ENCODE measurements around the gene NCBP3.

Gene NCBP3, protein sequence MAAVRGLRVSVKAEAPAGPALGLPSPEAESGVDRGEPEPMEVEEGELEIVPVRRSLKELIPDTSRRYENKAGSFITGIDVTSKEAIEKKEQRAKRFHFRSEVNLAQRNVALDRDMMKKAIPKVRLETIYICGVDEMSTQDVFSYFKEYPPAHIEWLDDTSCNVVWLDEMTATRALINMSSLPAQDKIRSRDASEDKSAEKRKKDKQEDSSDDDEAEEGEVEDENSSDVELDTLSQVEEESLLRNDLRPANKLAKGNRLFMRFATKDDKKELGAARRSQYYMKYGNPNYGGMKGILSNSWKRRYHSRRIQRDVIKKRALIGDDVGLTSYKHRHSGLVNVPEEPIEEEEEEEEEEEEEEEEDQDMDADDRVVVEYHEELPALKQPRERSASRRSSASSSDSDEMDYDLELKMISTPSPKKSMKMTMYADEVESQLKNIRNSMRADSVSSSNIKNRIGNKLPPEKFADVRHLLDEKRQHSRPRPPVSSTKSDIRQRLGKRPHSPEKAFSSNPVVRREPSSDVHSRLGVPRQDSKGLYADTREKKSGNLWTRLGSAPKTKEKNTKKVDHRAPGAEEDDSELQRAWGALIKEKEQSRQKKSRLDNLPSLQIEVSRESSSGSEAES
- 91.5 to 107 reads per million in 2 experiments for total RNA-seq

DNA sequence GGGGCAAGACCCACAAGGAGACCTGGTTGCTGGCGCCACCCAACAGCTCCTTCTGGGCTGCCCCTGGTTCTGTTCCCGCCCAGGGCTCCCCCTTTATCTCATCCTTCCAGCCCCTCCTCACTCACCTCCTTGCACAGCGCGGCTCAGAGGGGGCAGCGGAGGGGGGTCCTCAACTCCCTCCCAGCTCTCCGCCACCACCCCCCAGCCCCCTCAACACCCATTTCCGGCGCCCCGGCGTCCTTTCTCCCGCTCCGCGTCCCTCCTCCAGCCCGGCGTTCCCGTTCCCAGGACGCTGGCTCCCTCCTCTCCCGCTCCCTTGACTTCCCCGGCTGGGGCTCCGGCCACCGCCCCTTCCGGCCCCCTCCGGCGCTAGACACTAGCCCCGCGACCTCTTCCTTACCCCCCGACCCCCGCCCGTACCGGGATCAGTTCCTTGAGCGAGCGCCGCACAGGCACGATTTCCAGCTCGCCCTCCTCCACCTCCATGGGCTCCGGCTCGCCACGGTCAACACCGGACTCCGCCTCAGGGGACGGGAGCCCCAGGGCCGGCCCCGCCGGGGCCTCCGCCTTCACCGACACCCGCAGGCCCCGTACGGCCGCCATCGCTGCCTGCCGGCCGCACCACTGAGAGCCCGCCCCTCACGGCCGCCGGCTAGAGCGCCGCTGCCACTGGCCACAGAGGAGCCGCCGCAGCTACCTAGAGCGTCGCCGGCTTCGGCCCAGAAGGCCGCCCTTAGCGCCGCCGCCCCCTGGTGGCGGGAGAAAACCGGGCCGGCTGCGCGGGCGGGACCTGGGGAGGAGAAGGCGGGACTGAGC, at the start of gene NCBP3:
NCBP3 (minus strand) TSS at position 626 of the 816 bp plus-strand sequence; CDS start at position 603, 23 bp downstream.
- DNase-seq (ENCODE audit: low read depth), result peak; percentile 86

DNA sequence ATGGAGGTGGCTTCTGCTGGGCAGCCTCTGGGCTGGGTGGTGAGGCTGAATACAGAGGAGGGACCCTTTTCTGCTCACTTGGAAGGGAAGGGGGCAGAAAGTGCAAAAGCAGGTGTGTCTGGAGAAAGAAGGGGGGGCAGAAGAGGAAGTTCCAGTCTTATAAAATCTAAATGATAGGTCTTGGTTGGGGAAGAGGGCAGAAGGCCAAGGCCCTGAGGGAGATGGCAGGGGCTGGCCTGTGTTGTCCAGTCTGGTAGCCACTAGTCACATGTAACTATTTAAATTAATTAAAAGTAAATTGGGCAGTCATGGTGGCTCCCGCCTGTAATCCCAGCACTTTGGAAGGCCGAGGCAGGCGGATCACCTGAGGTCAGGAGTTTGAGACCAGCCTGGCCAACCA, 49.3 kb upstream of the NCBP3 start:
- DNase-seq (ENCODE audit: low read depth), result no peak

DNA sequence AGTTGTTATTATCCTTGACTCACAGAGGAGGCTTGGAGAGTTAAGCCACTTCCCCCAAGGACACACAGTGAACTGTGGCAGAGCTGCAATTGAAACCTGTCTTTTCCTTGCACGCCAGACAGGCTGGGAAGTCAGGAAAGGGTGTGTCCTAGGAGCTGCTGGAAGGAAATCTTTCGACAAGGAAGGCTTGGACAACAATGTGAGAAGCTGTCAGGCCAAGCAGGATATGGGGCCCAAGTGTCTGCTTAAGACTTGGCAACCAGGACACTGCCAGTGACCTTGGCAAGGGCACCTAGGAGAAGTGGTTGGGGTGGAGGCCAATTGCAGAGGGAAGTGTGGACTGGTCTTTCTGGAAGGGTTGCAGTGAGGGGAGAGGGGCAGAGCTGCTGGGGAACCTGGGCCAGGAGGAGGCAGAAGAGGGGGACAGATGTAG, 48.9 kb upstream of the NCBP3 start:
- DNase-seq (ENCODE audit: low read depth), result no peak

DNA sequence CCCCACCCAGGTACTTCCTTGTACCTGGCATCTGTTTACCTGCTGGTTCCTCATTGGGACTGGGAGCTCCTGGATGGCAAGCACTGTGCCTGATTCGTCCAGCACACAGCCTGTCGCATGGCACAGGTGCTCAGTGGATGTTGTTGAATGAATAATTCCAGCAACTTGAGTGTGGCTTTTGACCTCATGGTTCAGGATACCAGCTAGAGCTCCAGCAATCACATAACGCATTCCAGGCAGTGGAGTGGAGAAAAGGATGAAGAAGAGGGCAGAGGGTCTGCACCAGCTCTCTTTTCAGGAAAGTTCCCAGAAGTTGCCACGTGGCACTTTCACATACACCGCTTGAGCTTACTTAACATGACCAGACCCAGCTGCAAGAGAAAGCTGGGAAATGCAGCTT, 48.1 kb upstream of the NCBP3 start:
- no peak for DNase-seq (ENCODE audit: low read depth)

DNA sequence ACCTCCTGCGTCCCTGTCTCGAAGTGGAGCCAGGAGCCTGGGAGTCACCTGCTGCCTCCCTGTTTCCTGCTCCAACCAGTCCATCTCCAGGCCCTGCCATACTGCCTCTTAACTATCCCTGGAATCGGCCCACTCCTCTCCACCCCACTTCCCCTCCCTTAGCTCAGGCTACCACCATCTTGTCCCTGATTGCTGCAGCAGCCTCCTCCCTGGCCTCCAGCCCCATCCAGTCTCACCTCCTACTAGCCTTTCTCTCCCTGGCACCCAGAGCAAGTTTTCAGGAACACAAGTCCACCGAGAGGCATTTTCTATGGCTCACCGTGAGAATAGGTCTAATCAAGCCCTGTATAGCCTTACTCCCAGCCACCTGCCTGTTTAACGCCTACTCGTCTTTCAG, 47.7 kb upstream of the NCBP3 start:
- DNase-seq (ENCODE audit: low read depth), result no peak

DNA sequence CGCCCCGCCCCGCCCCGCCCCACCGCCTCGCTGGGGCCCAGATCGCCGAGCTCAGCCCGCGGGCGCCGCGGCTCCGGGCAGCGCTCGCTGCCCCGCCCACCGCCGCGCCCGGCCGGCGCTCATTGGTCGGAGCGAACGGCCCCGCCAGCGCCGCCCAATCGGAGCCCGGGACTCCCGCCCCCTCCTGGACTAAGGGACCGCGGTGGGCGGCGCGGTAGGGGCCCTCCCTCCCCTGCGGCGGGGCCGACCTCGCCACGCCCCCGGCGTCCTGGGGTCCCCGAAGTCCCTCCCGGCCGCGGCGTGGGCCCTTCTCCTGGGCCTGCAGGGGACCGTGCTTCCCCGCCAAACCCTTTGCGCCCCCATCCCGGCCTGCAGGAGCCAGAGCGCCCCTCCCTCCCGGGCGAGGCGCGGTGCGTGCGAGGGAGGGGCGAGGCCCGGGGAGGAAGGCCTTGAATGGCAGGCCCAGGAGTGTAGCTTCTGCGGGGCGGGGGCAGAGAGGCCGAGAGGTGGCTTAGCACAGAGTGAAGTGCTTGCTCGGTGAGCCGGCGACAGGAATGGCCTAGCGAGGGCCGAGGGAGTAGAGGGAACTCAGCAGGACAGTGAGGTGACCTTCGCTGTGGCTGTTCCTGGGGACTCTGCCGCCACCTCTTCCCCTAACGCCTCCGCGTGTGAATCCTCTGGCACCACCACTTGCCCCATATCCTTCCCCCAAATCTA, 47.1 kb upstream of the NCBP3 start, which contains the start of gene CAMKK1:
CAMKK1 (minus strand) TSS at position 51 of the 717 bp plus-strand sequence. CDS start 7,366 bp downstream, outside the sequence.
- DNase-seq (ENCODE audit: low read depth), result peak; percentile 78

DNA sequence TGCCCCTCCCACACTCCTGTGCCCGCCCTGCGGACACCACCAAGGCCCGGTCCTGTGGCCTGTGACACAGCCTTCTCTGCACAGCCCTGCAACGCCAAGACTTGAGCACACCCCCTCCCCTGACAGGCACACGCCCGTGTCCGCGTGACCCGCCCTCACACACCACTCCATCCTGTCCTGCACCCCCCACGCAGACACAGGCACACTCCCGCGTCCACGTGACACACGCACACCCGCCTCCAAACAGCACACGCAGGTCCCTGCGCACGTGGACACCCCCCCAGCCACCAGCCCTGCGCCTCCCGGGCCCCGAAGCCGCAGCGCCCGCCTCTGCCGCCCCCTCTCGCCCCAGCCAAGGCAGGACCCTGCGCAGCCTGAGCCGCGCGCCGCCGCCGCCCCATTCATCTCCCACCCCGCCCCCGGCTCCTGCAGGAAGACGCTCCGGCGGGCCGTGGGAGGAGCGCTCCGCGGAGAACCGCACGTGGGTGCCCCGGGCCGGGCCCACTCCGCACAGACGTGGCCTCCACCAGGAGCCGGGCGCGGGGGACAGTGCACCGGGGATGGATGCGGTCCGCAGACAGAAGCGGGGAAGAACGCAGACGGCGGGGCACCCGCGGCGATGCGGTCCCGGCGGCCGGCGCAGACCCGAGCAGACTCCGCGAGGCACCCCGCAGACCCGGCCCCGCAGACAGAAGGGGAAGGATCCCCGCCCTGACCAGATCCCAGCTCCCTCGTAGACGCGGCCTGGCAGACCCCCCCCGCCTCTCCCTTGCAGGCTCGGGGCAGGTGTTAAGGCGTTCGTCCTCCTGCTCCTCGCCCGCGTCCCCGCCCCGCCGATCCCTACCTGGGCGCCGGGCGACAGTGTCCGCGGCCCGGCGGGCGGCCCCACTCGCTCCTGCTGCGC, 46.3 kb upstream of the NCBP3 start:
- DNase-seq (ENCODE audit: low read depth), result peak; percentile 73

DNA sequence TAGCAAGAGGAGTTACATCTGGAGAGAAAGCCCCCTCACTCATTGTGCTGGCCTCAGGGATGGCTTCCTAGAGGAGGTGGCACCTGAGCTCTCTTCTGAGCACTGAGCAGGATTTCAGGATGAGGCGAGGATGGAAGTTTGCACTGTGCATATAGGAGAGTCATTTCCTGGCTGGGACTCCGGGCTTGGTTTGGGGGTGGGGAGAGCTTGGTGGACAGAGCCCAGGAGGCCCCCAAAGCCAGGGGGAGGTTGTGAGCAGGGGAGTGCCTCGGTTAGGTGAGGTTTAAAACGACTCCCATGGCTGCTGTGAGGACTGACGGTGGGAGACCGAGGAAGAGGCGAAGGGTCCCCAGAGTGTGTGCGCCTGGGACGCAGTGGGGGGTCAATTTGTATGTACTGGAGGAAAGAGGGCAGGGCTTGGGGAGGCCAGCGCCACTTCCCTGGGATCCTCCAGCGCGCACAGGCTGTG, 45.6 kb upstream of the NCBP3 start:
- no peak for DNase-seq (ENCODE audit: low read depth)

DNA sequence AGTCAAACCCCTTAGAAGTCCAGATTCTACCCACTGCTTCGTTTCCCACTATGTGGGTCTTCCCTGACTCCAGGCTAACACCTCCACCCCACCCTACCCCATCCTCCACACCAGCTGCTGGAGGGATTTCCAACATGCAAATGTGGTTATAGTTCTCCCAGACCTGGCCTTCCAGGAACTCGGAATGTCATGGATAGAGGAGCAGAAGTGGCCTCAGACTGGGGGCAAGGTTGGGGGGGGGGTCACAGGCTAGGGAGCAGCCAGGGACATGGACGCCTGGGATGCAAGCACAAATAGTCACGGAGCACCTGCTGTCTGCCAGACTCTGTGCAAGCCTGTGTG, 44.8 kb upstream of the NCBP3 start:
- no peak for DNase-seq (ENCODE audit: low read depth)

DNA sequence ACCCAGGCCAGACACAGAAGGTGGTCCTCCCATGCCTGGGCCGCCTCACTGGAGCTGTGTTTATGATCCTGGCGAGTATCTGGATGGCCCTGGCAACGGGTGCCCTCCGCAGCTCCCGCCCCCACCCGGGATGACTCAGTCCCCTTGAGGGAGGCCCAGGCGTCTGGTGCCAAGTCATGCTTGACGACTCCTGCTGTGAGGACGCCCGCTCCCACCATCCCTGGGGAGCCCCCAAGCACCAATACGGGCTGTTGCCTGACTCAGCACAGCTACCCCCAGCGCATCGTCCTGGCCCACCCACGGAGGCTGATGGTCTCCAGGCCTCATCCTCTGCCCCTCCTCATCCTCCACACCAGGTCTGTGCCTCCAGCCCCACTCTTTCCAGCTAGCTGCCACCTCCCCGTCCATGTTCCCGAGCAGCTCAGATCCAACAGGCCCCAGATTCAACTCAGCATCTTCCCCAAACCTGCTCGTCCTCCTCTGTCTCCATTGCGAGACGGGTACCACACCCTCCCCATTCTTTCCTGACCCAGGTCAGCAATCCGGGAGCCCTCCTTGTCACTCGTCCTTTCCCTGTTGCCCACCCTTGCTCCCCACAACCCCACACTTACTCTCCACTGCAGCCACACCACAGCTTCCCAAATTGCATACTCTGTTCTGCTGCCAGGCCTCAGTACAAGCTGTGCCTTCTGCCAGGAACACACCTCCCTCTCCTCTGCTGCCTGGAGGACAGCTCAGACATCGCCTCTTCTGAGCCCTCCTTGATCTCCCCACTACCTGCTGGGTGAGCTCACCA, 44.2 kb upstream of the NCBP3 start:
- DNase-seq (ENCODE audit: low read depth), result no peak

DNA sequence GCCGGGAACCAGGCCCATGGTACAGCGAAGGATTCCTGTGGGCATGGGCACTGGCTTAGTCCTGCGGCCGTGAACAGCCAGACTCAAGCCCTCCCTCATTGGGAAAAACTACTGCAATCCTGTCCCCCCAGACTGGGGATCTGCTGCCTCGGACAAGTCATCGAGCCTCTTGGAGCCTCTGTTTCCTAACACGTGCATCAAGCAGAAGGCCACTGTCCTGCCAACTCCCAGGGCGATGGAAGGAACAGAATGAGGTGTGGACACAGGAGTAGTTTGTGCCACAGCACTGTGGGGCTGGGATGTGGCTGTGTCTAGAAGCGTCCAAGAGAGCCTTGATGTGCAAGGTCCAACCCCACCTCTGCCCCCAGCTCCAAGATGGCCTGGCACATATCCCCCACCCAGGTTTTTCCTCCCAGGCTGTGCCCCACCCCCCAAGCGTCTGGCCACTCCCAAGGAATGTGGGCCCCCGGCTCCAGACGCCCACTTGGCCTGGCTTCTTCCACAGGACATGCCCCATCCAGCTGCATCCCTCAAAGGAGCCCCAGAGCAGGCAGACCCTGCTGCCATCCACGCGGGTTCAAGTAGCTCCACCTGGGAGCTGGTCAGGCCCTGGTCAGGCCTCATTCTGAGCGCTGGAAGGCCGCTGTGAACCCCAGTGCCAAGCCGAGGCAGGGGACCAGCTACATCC, 43.4 kb upstream of the NCBP3 start:
- no peak for DNase-seq (ENCODE audit: low read depth)

DNA sequence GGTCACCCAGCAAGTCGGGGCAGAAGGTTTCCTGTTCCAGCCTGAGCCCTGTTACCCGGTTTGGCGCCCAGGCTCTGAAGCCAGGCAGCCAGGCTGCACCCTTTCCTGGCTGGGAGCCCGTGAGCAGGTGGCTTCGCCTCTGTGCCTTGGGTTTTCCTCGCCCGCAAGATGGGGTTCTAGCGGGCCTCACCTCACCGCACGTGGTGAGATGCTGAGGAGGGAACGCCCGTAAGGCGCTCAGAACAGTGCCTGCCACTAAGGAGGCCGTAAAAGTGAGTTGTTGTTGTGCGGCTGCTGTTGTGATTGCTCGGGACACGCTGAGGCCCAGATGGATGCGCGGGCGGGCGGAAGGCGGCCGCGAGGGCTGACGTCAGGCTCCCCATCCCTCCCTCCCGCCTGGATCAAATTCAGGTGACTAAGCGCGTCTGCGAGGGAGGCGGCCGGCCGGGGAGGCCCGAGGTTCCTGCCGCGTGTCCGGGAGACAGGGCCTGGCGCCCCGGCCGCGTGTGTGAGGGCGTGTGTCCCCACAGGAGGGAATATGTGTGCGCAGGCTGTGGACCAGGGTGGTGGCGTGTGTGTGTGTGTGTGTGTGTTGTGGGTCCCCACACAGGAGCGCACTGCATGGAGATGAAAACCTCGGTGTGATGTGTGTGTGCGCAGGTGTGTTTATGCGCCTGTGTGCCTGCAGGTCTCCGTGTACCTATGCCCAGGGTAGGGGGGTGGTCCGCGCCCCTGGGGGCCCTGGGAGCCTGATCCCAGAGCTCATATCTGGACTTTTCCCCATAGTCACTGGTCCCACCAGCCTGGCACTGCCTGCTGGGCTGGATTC, 42.5 kb upstream of the NCBP3 start:
- no peak for DNase-seq (ENCODE audit: low read depth)

DNA sequence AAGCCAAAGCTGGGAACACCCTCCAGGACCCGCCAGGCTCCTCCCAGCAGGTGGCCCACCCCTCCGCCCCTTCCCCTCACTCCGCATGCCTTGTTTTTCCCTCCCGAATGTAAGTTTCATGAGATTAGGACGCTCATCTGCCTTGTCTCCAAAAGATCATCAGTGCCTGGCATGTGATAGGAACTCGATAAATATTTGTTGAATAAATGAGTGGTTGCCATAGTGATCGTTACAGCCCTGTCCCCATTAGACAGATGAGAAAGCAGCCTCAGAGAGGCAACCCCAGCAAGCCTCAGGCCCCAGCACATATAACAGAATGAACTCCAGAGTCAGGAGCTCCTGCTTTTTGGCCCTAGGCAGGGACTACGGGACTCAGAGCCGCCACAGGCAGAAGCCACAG, 41.8 kb upstream of the NCBP3 start:
- no peak for DNase-seq (ENCODE audit: low read depth)

DNA sequence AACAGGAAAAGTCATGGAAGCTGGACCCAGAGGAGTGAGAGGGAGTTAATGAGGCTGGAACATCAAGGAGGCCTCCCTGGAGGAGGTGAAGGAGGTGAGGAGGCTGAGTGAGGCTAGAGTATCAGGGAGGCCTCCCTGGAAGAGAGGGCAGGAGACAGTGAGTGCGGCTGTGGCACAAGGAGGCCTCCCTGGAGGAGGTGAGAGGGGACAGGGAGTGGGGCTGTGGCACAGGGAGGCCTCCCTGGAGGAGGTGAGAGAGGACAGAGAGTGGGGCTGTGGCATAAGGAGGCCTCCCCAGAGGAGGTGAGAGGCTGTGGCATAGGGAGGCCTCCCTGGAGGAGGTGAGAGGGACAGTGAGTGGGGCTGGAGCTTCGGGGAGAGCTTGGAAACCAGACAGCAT, 41.3 kb upstream of the NCBP3 start:
- DNase-seq (ENCODE audit: low read depth), result no peak

DNA sequence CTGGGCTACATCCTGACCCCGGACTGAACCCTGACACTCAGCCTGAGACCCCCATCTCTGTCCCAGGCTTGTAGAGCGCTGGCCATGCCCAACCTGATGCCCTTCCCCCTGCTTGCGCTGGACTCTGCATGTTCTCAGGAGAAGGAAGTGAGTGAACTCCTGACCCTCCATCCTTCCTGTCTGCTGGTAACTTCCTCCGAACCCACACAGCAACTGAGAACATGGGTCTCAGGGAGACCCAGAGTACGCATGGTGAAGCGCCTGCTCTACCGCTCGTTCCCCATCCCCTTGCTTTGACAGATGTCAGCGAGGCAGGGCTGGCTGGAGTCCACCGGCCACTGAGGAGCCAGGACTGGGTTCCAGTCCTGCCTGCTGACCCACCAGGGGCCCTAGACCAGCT, 40.7 kb upstream of the NCBP3 start:
- no peak for DNase-seq (ENCODE audit: low read depth)

DNA sequence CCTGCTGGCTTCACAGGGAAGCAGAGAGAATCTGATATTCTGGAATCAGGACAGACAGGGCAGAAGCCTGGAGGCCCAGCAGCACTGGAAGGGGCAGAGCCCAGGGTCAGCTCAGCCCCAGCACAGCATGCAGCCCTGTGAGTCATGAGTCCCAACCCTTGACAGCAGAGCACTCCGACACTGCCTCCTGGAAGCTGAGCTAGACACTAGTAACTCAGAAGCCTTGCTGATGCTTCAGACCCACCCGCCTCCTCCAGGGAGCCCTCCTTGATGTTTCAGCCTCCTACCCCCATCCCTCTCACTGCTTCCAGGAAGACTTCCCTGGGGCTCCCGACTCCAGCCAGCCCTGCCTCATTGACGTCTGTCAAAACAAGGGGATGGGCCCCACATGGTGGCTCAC, 39.9 kb upstream of the NCBP3 start:
- no peak for DNase-seq (ENCODE audit: low read depth)

DNA sequence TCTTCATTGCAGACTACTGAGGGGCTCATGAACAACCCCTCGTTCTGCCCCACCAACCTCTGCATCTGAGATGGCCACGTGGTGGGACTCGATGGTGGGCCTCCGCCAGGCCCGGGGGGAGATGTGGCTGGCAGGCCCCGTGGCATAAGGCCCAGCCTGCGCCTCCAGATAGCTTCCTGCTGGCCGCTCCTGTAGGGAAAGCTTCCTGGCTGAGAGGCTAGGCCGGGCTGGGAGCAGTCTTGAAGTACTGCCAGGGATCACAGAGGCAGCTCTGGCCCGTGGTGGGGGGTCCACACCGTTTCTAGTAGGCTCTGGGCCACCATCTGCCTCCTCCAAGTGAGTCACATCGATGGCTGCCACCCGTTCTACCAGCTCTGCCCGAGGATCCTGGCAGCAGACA, 39.2 kb upstream of the NCBP3 start:
- DNase-seq (ENCODE audit: low read depth), result no peak

DNA sequence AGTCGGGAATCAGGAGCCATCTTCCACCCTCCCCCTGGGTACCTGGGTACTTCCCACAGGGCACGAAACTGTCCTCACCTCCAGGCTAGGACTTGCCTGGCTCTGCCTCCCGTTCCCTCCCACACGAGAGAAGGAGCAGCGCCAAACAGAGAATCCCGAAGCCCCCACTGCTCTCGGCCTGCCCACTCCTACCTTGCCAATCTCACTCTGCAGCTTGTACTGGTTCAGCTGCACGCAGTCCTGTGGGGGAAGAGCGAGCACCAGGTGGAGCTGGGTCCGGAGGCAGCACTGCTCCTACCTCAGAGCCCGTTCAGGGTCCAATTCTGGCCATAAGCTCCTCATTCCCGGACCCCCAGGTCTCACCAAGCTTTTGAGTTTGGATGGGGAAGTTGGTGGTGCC, 38.1 kb upstream of the NCBP3 start:
- DNase-seq (ENCODE audit: low read depth), result no peak
